ENCODE measurements around the gene PLPPR5.
"Not testable (repeated sequence)": the region's sequence is repeated elsewhere in the genome, so short reads cannot be mapped to it uniquely, and the experiment has no call there.

- TF ChIP-seq CTCF (IDR thresholded peaks at IDR 0.05; ENCODE audit: borderline replicate concordance, extremely low read depth, low read length, poor library complexity, severe bottlenecking); EZH2 (IDR thresholded peaks at IDR 0.05; ENCODE audit: borderline replicate concordance, low read depth, low read length, severe bottlenecking): not testable (repeated sequence)
Observed at GRCh38 chr1:99036746-99037145, 32.1 kb upstream of the PLPPR5 start.

All from DND-41 (cell line).